Natural killer cell (primary cell): ENCODE measurements around the gene SLC39A7. TPM values are rescaled to one million over a fixed set of nuclear protein-coding genes. Genes with fewer than 3 reads are reported as not detected.

ENCODE experiments used
- ATAC-seq, 3 donors: fragments of 150-1000 bp in 2 of 3; fragments of 200-7000 bp in 1 of 3; cut with Tn5 transposase; 1 replicate in 1 of 3; 2 replicates in 2 of 3; pipeline ENCODE4 v1.10.0; 2021; ENCODE audit warnings: mild to moderate bottlenecking in 2 of 3, moderate library complexity in 2 of 3
- DNase-seq, 2 donors: peaks; one replicate each; pipeline versions ENCODE4 v3.0.0 to v3.0.0-alpha.2; 2013 to 2021; ENCODE audit warnings: mixed read lengths in 1 of 2
- H3K27ac ChIP-seq: one replicate; pipeline ENCODE4 v1.5.1; 2013; ENCODE audit warnings: mild to moderate bottlenecking, low read length
- H3K27me3 ChIP-seq: one replicate; pipeline ENCODE4 v1.6.1; 2013; ENCODE audit warnings: low read length; ENCODE audit not compliant: control insufficient read depth, insufficient read depth
- H3K36me3 ChIP-seq: one replicate; pipeline ENCODE4 v1.6.1; 2013; ENCODE audit warnings: low read length; ENCODE audit not compliant: control insufficient read depth, insufficient read depth
- H3K4me1 ChIP-seq: one replicate; pipeline ENCODE4 v1.6.1; 2013; ENCODE audit warnings: low read length; ENCODE audit not compliant: control insufficient read depth, insufficient read depth
- H3K4me3 ChIP-seq: one replicate; pipeline ENCODE4 v1.5.1; 2013; ENCODE audit warnings: low read length
- H3K9me3 ChIP-seq: one replicate; pipeline ENCODE4 v1.6.1; 2013; ENCODE audit warnings: low read length; ENCODE audit not compliant: control insufficient read depth, insufficient read depth
- H3K27ac Mint-ChIP-seq, 2 donors: one replicate each; pipeline ENCODE4 v1.8.0; 2022; ENCODE audit warnings: mild to moderate bottlenecking in 2 of 2, mixed read lengths in 2 of 2, moderate library complexity in 1 of 2
- H3K27me3 Mint-ChIP-seq, 2 donors: one replicate each; pipeline ENCODE4 v1.8.0; 2022; ENCODE audit warnings: low read depth in 2 of 2, mixed read lengths in 2 of 2
- H3K36me3 Mint-ChIP-seq: one replicate; pipeline ENCODE4 v1.8.0; 2022; ENCODE audit warnings: mixed read lengths
- H3K4me1 Mint-ChIP-seq, 2 donors: one replicate each; pipeline ENCODE4 v1.8.0; 2022; ENCODE audit warnings: mixed read lengths in 2 of 2
- H3K4me3 Mint-ChIP-seq: one replicate; pipeline ENCODE4 v1.8.0; 2022; ENCODE audit warnings: mild to moderate bottlenecking, moderate library complexity, mixed read lengths
- H3K9me3 Mint-ChIP-seq, 2 donors: one replicate each; pipeline ENCODE4 v1.8.0; 2022; ENCODE audit warnings: mixed read lengths in 2 of 2
- CTCF ChIP-seq: fragments of 200-600 bp; IDR thresholded peaks from one replicate; pipeline ENCODE4 v1.8.0; 2022; ENCODE audit warnings: antibody characterized with exemption
- WGBS: methylation state at CpG from one replicate; pipeline ENCODE4 v1.1.7; 2013; ENCODE audit warnings: missing lambda C conversion rate; ENCODE audit not compliant: insufficient coverage; 5-methylcytosine and 5-hydroxymethylcytosine counted together
- intact Hi-C: fragments of 100-400 bp; cut with micrococcal nuclease; formaldehyde crosslinking; loops from one replicate; pipeline ENCODE4 v1.14.2; 2022
- total RNA-seq, 4 donors: library from RNA; stranded (reverse); fragments of 120-200 nt in 1 of 4; gene quantifications; one replicate each; pipeline versions ENCODE4 v1.2.3 to v1.2.4, GENCODE V29; 2013 to 2022

SLC39A7 gene
- total RNA-seq, 3 donors from 2014 or later (not counting 1 experiment from before 2014, with no cell fraction given): 38.9 to 45.7 (median 45.6) TPM

GRCh38 chr6:33185190-33185589 is 15.5 kb upstream of the SLC39A7 start:
- Mint-ChIP-seq H3K4me1 (peaks cover 15 to 24% of the 10 kb centered on the region in 2 donors), H3K9me3 (peaks cover 8 to 11% of the 10 kb centered on the region in 2 donors), H3K27ac (no peak overlapping the region), H3K36me3 (peaks cover 13% of the 10 kb centered on the region), H3K4me3 (no peak overlapping the region), H3K27me3 (peaks cover 25 to 31% of the 10 kb centered on the region in 2 donors)
- no peak for TF ChIP-seq CTCF
- Histone ChIP-seq H3K4me1 (peaks cover 14% of the 10 kb centered on the region), H3K4me3 (no peak overlapping the region), H3K36me3 (no peaks in the 10 kb centered on the region), H3K27me3 (peaks cover 8% of the 10 kb centered on the region), H3K9me3 (peaks cover 3% of the 10 kb centered on the region), H3K27ac (no peak overlapping the region)
- intact Hi-C loops: no loop called here
- ATAC-seq (no peak), DNase-seq (no peak)
- WGBS: 93% methylated on average over 8 of the region's 9 CpGs

GRCh38 chr6:33185654-33186187 is 14.9 kb upstream of the SLC39A7 start:
- no peak overlapping the region for H3K4me3 ChIP-seq
- intact Hi-C loops: no loop called here
- WGBS: 94% methylated on average over 4 of the region's 4 CpGs
- no peak for TF ChIP-seq CTCF
- DNase-seq (no peak), ATAC-seq (no peak)
- peaks cover 3% of the 10 kb centered on the region for H3K9me3 ChIP-seq
- H3K27ac Mint-ChIP-seq: no peak overlapping the region
- peaks cover 8 to 11% of the 10 kb centered on the region in 2 donors for H3K9me3 Mint-ChIP-seq
- no peak overlapping the region for H3K4me3 Mint-ChIP-seq
- no peaks in the 10 kb centered on the region for H3K36me3 ChIP-seq
- H3K4me1 ChIP-seq: peaks cover 14% of the 10 kb centered on the region
- peaks cover 30 to 35% of the 10 kb centered on the region in 2 donors for H3K27me3 Mint-ChIP-seq
- H3K36me3 Mint-ChIP-seq: peaks cover 13% of the 10 kb centered on the region
- peaks cover 12% of the 10 kb centered on the region for H3K27me3 ChIP-seq
- peaks cover 15 to 24% of the 10 kb centered on the region in 2 donors for H3K4me1 Mint-ChIP-seq
- no peak overlapping the region for H3K27ac ChIP-seq

GRCh38 chr6:33187809-33188208 is 12.9 kb upstream of the SLC39A7 start:
- Mint-ChIP-seq H3K27ac (no peak overlapping the region), H3K4me3 (no peak overlapping the region), H3K4me1 (peaks cover 18 to 32% of the 10 kb centered on the region in 2 donors), H3K27me3 (peaks cover 43 to 50% of the 10 kb centered on the region in 2 donors), H3K9me3 (peaks cover 7 to 9% of the 10 kb centered on the region in 2 donors), H3K36me3 (peaks cover 10% of the 10 kb centered on the region)
- Histone ChIP-seq H3K36me3 (no peaks in the 10 kb centered on the region), H3K4me1 (peaks cover 27% of the 10 kb centered on the region), H3K9me3 (peaks cover 2% of the 10 kb centered on the region), H3K4me3 (no peak overlapping the region), H3K27ac (no peak overlapping the region), H3K27me3 (peaks cover 25% of the 10 kb centered on the region)
- DNase-seq (no peak), ATAC-seq (no peak)
- intact Hi-C loops: no loop called here
- no peak for TF ChIP-seq CTCF
- 71% methylated on average over 1 of the region's 1 CpG for WGBS

- WGBS: 92% methylated on average over 8 of the region's 8 CpGs
- H3K4me3 ChIP-seq: no peak overlapping the region
- no peak overlapping the region for H3K4me3 Mint-ChIP-seq
- H3K27ac Mint-ChIP-seq: no peak overlapping the region
- no peak for ATAC-seq
- peaks cover 2% of the 10 kb centered on the region for H3K36me3 ChIP-seq
- H3K36me3 Mint-ChIP-seq: no peaks in the 10 kb centered on the region
- H3K4me1 ChIP-seq: peaks cover 22% of the 10 kb centered on the region
- no peaks in the 10 kb centered on the region for H3K9me3 ChIP-seq
- peaks cover 43 to 52% of the 10 kb centered on the region in 2 donors for H3K27me3 Mint-ChIP-seq
- no peaks in the 10 kb centered on the region for H3K9me3 Mint-ChIP-seq
- H3K27me3 ChIP-seq: peaks cover 25% of the 10 kb centered on the region
- intact Hi-C loops: no loop called here
- H3K4me1 Mint-ChIP-seq: peaks cover 7 to 26% of the 10 kb centered on the region in 2 donors
- H3K27ac ChIP-seq: no peak overlapping the region
- DNase-seq: no peak
- no peak for TF ChIP-seq CTCF
Measured at GRCh38 chr6:33189164-33189563, 11.5 kb upstream of the SLC39A7 start.
